Retinal pigment epithelial cell (primary cell): ENCODE results near the gene ATP7B.
A peak's percentile ranks its signal among the peaks of the same experiment; 100 is the strongest.

Experiments used
- DNase-seq: peaks from one replicate; pipeline ENCODE4 v3.0.0-alpha.2; 2010; ENCODE audit warnings: low read depth
- H3K4me3 ChIP-seq: 2 replicates; pipeline ENCODE4 v1.5.1; 2011; ENCODE audit warnings: mild to moderate bottlenecking, low read length, control low read depth, moderate library complexity
- TF ChIP-seq, protein P1 (sequence below): conservative IDR thresholded peaks from 2 replicates; pipeline ENCODE4 v1.5.1; 2011; ENCODE audit warnings: low read depth, low read length, control low read depth, inconsistent platforms

Gene ATP7B

DNA sequence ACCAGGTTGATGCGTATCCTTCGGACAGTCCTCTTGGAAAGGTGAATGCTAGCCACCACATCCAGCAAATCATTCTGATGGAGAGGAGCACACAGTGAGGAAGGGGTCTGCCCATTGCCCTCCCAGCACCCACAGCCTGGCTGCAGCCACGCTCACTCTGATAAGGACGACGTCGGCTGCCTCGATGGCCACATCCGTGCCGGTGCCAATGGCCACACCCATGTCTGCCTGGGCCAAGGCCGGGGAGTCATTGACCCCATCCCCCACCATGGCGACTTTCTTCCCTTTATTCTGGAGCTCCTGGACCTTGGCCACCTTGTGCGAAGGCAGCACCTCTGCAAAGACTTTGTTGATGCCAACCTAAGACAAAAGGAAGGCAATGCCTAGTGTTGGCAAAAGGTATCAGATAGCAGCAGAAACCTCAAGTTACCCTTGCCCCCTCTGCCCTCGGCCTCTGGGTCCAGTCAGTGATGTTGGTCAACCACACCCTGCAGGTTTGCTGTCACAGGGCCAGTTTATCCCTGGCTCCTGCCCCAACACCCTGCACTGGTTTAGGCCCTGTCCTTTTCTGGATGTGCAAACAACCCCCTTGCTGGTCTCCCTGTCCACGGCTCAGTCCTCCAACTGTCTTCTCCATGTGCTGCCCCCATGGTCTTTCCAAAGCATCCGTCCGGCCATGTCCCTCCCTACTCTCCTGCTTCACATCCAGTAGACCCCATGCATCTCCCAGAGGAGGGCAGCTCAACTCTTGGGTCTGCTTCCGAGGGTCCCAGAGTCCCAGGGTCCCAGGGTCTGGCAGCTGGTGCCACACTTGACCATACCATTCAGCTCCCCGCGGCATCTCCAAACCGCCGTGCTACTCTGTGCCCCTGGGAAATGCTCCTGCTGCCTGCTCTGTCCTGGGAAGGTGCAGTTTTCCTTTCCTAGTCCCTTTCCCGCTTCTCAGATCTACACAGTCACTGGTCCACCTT lies 73.6 kb downstream of the ATP7B start:
- H3K4me3 ChIP-seq = no peak overlapping the region
- DNase-seq = no peak
- TF ChIP-seq, protein P1, sequence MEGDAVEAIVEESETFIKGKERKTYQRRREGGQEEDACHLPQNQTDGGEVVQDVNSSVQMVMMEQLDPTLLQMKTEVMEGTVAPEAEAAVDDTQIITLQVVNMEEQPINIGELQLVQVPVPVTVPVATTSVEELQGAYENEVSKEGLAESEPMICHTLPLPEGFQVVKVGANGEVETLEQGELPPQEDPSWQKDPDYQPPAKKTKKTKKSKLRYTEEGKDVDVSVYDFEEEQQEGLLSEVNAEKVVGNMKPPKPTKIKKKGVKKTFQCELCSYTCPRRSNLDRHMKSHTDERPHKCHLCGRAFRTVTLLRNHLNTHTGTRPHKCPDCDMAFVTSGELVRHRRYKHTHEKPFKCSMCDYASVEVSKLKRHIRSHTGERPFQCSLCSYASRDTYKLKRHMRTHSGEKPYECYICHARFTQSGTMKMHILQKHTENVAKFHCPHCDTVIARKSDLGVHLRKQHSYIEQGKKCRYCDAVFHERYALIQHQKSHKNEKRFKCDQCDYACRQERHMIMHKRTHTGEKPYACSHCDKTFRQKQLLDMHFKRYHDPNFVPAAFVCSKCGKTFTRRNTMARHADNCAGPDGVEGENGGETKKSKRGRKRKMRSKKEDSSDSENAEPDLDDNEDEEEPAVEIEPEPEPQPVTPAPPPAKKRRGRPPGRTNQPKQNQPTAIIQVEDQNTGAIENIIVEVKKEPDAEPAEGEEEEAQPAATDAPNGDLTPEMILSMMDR = no peak

- TF ChIP-seq, protein P1 = peak; percentile 57
- no peak for DNase-seq
- no peak overlapping the region for H3K4me3 ChIP-seq
These were observed 75.7 kb downstream of the ATP7B start for GRCh38 chr13:51935326-51936171.

- TF ChIP-seq, protein P1 = no peak
- no peak overlapping the region for H3K4me3 ChIP-seq
- no peak for DNase-seq
These were observed 76.7 kb downstream of the ATP7B start for GRCh38 chr13:51934461-51935087.

DNA sequence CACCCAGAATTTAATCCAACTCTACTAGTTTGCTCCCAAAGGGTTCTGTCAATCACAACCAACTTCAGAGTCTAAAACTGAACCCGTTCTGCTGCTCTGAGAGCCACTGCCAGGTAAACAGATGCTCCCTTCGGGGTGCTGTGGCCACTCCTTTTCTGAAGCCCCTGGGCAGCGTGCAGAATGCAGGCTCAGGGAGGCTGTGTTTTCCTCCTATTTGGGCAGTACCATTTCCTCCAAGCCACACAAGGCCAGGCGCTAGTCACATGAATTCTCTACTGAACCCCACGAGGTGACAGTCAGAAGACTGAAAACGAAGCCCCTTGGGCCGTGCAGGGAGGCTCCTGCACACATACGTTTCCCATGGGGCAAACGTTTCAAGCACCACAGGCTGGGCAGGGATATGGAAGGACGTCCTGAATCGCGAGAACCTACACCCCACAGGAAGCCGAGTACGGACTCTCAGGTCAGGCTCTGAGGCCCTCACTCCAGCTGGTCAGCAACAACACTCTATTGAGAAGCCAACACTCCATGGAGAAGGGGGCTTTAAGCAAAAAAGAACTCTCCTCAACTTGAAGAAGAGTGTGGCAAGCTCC lies 77.7 kb downstream of the ATP7B start:
- TF ChIP-seq, protein P1 = no peak
- DNase-seq = no peak
- no peak overlapping the region for H3K4me3 ChIP-seq

DNA sequence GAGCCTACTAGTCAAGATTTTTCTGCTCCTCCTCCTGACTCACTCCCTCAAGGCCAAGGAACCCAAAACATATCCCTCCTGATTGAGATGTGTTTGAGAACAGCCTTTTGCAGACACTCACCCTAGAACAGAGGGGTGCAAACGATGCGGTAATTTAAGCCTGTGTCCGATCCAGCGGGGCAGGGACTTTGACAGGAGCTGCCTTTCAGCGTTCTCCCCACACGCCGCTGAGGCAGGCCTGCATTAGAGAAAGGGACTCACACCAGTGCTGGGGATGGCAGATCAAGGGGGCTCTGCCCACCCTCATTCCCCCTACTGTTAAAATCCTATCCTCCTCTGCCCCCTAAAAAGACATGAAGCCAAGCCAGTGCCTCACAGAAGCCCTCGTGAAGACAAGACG lies 79.0 kb downstream of the ATP7B start:
- TF ChIP-seq, protein P1 = no peak
- no peak overlapping the region for H3K4me3 ChIP-seq
- DNase-seq = no peak

- no peak overlapping the region for H3K4me3 ChIP-seq
- DNase-seq = no peak
- TF ChIP-seq, protein P1 = no peak
These were observed 79.6 kb downstream of the ATP7B start for GRCh38 chr13:51931606-51932005.
